ENCODE results near the gene DLK1.

DLK1 gene

DNA sequence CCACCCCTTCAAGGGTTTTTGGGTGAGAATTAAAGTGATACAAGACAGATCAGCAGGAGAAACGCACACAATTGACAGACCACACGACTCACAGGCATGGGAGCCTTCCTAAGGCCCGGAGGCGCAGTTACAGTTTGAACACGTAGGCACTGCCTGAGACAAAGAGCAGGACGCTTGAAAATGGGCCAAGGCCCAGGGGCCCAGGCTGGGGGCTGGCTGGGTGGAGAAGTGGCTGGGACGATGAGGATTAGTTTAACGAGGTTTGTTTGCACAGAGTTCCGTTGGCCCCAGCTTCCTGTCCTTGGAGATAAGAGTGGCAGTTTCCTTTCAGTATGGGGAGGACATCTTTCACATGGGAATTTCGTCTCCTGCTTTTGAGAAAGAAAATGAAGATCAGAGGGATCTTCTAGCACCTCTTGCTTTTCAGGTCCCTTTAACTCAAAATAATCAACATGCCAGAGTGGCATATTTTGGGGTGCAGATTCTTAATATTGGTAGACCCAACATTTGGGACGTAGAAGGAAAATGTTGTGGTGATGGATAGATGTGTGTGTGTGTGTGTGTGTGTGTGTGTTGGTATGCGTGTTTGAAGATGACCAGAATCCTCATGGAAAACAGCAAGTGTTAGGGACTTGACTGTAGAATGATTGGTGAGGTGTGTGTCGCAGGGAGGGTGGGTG, 44.6 kb downstream of the DLK1 start:
- H3K4me3 ChIP-seq (ENCODE audit: low read length): no peak overlapping the region
- no peak overlapping the region for H3K9ac ChIP-seq (ENCODE audit: low read depth, low read length)
- no peak overlapping the region for H3K27ac ChIP-seq (ENCODE audit: low read depth, low read length)
- no peaks in the 10 kb centered on the region for H3K27me3 ChIP-seq (ENCODE audit: insufficient read depth, low read length)
- H3K36me3 ChIP-seq (ENCODE audit: insufficient read depth, low read length): no peaks in the 10 kb centered on the region
- WGBS: 85% methylated on average over 13 of the region's 13 CpGs
- 0 out of 2 replicates have a peak, but pooled peaks cover 5% of the 10 kb centered on the region for H3K9me3 ChIP-seq (ENCODE audit: insufficient read depth, low read depth, low read length)
- H3K4me1 ChIP-seq (ENCODE audit: insufficient read depth, low read length): no peaks in the 10 kb centered on the region

DNA sequence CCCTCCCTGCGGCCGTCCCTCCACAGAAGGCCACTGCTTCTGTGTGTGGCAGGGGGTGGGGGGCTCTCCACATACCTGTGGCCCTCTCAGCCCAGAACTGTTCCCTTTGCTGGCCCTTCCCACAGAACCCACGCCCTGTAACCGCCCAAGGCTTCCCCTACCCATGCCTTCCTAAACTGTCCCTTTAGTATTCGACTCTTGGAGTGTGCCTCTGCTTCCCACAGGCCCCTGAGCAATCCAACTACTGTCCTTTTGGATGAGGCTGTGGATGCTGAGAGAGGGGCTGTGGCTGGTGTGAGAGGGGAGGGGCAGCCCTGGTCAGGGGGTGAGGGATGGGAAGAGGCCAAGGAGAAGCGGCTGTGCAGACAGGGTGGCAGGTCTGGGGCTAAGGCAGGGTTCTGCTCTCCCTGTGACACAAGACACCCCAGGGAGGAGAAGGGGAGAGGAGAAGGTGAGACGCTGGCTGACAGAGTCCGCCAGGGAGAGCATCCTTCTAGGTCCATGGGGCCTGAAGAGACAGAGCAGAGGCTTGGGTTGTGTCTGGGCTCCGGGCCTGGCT, 46.0 kb downstream of the DLK1 start:
- WGBS: 87% methylated on average over 9 of the region's 9 CpGs
- no peak overlapping the region for H3K9ac ChIP-seq (ENCODE audit: low read depth, low read length)

GRCh38 chr14:100773331-100774163, 46.9 kb downstream of the DLK1 start:
- H3K4me1 ChIP-seq (ENCODE audit: insufficient read depth, low read length): no peaks in the 10 kb centered on the region
- no peaks in the 10 kb centered on the region for H3K36me3 ChIP-seq (ENCODE audit: insufficient read depth, low read length)
- WGBS: 93% methylated on average over 16 of the region's 16 CpGs
- no peak overlapping the region for H3K9ac ChIP-seq (ENCODE audit: low read depth, low read length)
- no peak overlapping the region for H3K27ac ChIP-seq (ENCODE audit: low read depth, low read length)
- no peaks in the 10 kb centered on the region for H3K27me3 ChIP-seq (ENCODE audit: insufficient read depth, low read length)
- H3K9me3 ChIP-seq (ENCODE audit: insufficient read depth, low read depth, low read length): 0 out of 2 replicates have a peak, but pooled peaks cover 5% of the 10 kb centered on the region
- no peak overlapping the region for H3K4me3 ChIP-seq (ENCODE audit: low read length)

More for the DNA sequence above, 46.0 kb downstream of the DLK1 start:
- no peaks in the 10 kb centered on the region for H3K27me3 ChIP-seq (ENCODE audit: insufficient read depth, low read length)
- no peaks in the 10 kb centered on the region for H3K4me1 ChIP-seq (ENCODE audit: insufficient read depth, low read length)
- H3K36me3 ChIP-seq (ENCODE audit: insufficient read depth, low read length): no peaks in the 10 kb centered on the region
- H3K27ac ChIP-seq (ENCODE audit: low read depth, low read length): no peak overlapping the region
- H3K9me3 ChIP-seq (ENCODE audit: insufficient read depth, low read depth, low read length): 0 out of 2 replicates have a peak, but pooled peaks cover 5% of the 10 kb centered on the region
- no peak overlapping the region for H3K4me3 ChIP-seq (ENCODE audit: low read length)

DNA sequence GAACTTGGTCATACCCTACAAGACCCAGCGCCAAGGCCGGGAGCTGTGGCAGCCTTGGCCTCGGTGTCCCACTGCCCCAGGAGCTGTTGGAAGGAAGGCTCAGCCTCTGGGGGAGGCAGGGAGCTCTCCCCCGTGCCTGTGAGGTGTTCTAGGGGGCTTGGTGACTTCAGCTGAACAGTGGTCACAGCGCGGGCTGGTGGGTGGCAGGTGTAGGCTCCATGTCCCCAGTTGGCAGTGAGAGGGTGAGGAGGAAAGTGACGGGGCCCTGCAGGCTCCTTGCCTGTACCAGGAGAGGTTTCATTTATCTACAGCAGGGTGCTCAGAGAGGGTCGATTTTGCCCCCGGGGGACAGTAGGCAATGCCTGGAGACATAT, 47.5 kb downstream of the DLK1 start:
- H3K27me3 ChIP-seq (ENCODE audit: insufficient read depth, low read length): no peaks in the 10 kb centered on the region
- no peak overlapping the region for H3K27ac ChIP-seq (ENCODE audit: low read depth, low read length)
- H3K4me1 ChIP-seq (ENCODE audit: insufficient read depth, low read length): no peaks in the 10 kb centered on the region
- no peak overlapping the region for H3K9ac ChIP-seq (ENCODE audit: low read depth, low read length)
- H3K9me3 ChIP-seq (ENCODE audit: insufficient read depth, low read depth, low read length): 0 out of 2 replicates have a peak, but pooled peaks cover 5% of the 10 kb centered on the region
- 93% methylated on average over 8 of the region's 9 CpGs for WGBS
- no peaks in the 10 kb centered on the region for H3K36me3 ChIP-seq (ENCODE audit: insufficient read depth, low read length)
- no peak overlapping the region for H3K4me3 ChIP-seq (ENCODE audit: low read length)

DNA sequence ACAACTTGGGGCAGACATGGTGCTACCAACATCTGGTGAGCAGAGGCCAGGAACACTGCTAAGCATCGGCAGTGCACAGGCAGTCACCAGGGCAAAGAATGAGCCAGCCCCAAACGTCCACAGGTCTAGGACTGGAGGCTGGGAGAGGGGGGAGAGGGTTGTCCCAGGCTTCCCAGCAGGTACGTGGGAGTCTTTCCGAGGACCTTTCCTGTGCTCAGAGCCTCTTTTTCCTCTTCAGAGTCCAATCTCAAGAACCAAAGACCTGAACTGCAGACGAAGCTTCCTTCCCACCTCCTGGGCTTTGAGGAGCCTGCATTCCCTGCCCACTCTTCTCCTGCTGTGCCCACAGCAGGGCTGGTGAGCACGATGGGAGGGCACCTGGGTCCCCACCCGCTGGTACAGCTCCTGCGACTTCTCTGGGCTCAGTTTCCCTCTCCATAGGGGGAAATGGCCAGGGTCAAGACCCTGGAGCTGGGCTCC, 48.7 kb downstream of the DLK1 start:
- Histone ChIP-seq H3K36me3 (ENCODE audit: insufficient read depth, low read length) (no peaks in the 10 kb centered on the region), H3K27ac (ENCODE audit: low read depth, low read length) (no peak overlapping the region), H3K27me3 (ENCODE audit: insufficient read depth, low read length) (no peaks in the 10 kb centered on the region), H3K9me3 (ENCODE audit: insufficient read depth, low read depth, low read length) (0 out of 2 replicates have a peak, but pooled peaks cover 5% of the 10 kb centered on the region), H3K4me1 (ENCODE audit: insufficient read depth, low read length) (no peaks in the 10 kb centered on the region), H3K9ac (ENCODE audit: low read depth, low read length) (no peak overlapping the region), H3K4me3 (ENCODE audit: low read length) (no peak overlapping the region)
- WGBS: 85% methylated on average over 8 of the region's 8 CpGs

DNA sequence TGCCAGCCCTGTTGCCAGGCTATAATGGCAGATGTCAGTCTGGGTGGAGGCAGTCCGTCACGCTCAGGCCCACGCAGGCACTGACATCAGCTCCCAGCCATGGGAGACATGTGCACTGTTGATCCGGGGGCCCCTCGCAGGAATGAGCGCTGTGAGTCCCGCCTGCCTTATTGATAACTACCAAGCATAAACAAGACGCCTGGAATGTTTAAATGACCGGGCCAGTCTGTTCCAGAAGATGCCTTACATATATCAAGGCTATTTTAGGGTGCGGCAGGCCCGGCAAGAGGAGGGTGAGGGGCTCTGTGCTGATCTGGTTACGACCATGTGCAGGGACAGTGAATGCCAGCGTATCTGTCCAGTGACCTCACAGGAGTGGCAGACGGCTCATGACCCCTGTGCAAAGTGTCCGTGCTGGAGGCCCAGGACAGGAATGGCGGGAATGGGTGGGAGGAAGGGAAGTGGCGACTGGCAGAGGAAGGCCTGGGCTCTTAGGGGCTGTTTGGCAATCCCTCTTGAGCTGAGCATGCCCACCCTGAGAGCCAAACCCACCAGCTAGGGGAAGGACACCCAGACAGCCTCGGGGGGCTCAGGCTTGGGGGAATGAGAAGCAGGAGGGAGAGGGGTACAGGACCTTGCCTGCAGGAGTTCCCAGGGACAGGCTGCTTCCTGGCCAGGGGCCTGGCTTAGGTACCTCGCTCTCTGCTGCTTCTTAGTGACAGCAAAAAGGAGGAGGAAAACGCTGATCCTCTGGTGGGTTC, 49.3 kb downstream of the DLK1 start:
- no peak overlapping the region for H3K27ac ChIP-seq (ENCODE audit: low read depth, low read length)

GRCh38 chr14:100776681-100777365, 50.1 kb downstream of the DLK1 start:
- no peaks in the 10 kb centered on the region for H3K27me3 ChIP-seq (ENCODE audit: insufficient read depth, low read length)
- no peaks in the 10 kb centered on the region for H3K36me3 ChIP-seq (ENCODE audit: insufficient read depth, low read length)
- WGBS: 92% methylated on average over 14 of the region's 14 CpGs
- H3K27ac ChIP-seq (ENCODE audit: low read depth, low read length): no peak overlapping the region
- no peak overlapping the region for H3K9ac ChIP-seq (ENCODE audit: low read depth, low read length)
- no peaks in the 10 kb centered on the region for H3K9me3 ChIP-seq (ENCODE audit: insufficient read depth, low read depth, low read length)
- H3K4me3 ChIP-seq (ENCODE audit: low read length): no peak overlapping the region
- no peaks in the 10 kb centered on the region for H3K4me1 ChIP-seq (ENCODE audit: insufficient read depth, low read length)

More for the DNA sequence above, 49.3 kb downstream of the DLK1 start:
- no peaks in the 10 kb centered on the region for H3K4me1 ChIP-seq (ENCODE audit: insufficient read depth, low read length)
- WGBS: 93% methylated on average over 20 of the region's 20 CpGs
- no peaks in the 10 kb centered on the region for H3K36me3 ChIP-seq (ENCODE audit: insufficient read depth, low read length)
- H3K4me3 ChIP-seq (ENCODE audit: low read length): no peak overlapping the region
- H3K27me3 ChIP-seq (ENCODE audit: insufficient read depth, low read length): no peaks in the 10 kb centered on the region
- H3K9ac ChIP-seq (ENCODE audit: low read depth, low read length): no peak overlapping the region
- H3K9me3 ChIP-seq (ENCODE audit: insufficient read depth, low read depth, low read length): 0 out of 2 replicates have a peak, but pooled peaks cover 5% of the 10 kb centered on the region

DNA sequence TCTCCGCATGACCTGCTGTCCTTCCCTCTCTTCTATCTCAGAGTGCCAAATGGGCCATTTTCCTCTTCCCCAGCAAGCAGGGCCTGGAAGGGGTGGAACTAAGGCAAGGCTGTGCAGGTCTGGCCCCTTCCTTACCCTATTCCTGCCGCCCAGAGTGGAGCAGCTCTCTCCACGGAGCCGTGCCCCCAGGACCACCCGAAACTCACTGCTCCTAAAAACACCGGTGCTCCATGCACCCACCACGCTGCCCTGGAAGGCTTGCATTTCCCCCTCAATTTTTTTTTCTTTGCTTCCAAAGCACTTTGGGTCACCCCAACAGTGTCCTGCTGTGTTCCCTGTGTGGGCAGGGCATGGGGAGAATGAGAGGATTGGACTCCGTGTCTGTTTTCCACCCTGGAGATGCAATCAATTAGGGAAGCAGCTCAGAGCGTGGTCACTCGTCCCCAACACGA, 50.7 kb downstream of the DLK1 start:
- Histone ChIP-seq H3K27me3 (ENCODE audit: insufficient read depth, low read length) (no peaks in the 10 kb centered on the region), H3K36me3 (ENCODE audit: insufficient read depth, low read length) (no peaks in the 10 kb centered on the region), H3K9ac (ENCODE audit: low read depth, low read length) (no peak overlapping the region), H3K4me3 (ENCODE audit: low read length) (no peak overlapping the region), H3K27ac (ENCODE audit: low read depth, low read length) (no peak overlapping the region), H3K9me3 (ENCODE audit: insufficient read depth, low read depth, low read length) (no peaks in the 10 kb centered on the region), H3K4me1 (ENCODE audit: insufficient read depth, low read length) (no peaks in the 10 kb centered on the region)
- WGBS: 95% methylated on average over 11 of the region's 11 CpGs

DNA sequence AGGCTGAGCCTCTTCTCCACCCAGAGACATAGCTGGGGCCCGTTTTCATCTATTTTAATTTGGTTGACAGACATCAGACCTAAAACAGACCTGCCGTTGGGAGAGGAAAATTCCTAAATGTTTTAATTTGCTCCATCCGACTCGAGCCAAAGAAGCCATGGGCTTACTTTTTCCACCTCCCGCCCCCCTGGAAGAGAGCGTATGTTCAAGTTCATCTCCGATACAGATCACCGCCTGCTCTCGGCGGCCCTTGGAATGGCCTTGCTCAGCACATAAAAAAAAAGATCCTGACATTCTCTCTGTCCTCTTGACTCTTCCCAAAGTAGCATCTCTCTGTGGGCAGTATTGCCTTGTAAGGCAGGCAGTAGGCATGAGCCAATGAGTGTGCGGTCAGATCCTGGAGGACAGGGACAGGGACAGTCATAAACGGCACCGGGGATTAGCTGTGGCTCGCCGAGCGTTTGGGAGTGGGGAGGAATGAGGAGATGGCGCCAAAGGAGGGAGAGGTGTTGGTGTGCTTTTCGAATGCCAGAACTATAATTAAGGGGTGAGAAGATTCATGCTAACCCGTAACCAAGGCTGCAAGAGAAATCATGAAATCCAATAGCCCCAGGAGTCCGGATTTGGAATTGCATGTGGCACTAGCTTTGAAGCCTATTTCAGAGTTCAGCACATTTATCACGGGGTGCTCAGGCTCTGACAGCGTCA, 51.3 kb downstream of the DLK1 start:
- Histone ChIP-seq H3K4me1 (ENCODE audit: insufficient read depth, low read length) (no peaks in the 10 kb centered on the region), H3K9ac (ENCODE audit: low read depth, low read length) (no peak overlapping the region), H3K9me3 (ENCODE audit: insufficient read depth, low read depth, low read length) (no peaks in the 10 kb centered on the region), H3K4me3 (ENCODE audit: low read length) (no peak overlapping the region), H3K27me3 (ENCODE audit: insufficient read depth, low read length) (no peaks in the 10 kb centered on the region), H3K36me3 (ENCODE audit: insufficient read depth, low read length) (no peaks in the 10 kb centered on the region), H3K27ac (ENCODE audit: low read depth, low read length) (no peak overlapping the region)
- 92% methylated on average over 22 of the region's 22 CpGs for WGBS

DNA sequence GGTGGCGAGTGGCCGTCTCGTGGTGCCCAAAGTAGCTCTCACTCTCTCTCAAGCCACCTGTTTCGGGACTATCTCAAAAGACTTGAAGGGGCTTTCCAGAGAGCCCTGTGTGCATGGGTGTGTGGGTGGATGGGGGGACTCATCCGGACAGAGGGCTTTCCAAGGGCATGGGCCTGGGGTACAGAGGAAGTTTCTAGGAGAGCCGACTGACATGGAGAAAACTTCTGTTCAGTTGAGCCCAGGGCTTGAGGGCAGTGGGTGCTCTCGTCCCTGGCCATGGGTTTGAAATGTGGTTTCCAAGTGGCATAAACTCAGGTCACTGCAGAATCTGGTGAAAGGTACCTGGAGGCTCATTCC, 51.8 kb downstream of the DLK1 start:
- Histone ChIP-seq H3K9me3 (ENCODE audit: insufficient read depth, low read depth, low read length) (no peaks in the 10 kb centered on the region), H3K4me3 (ENCODE audit: low read length) (no peak overlapping the region), H3K27me3 (ENCODE audit: insufficient read depth, low read length) (no peaks in the 10 kb centered on the region), H3K27ac (ENCODE audit: low read depth, low read length) (no peak overlapping the region), H3K36me3 (ENCODE audit: insufficient read depth, low read length) (no peaks in the 10 kb centered on the region), H3K4me1 (ENCODE audit: insufficient read depth, low read length) (no peaks in the 10 kb centered on the region), H3K9ac (ENCODE audit: low read depth, low read length) (no peak overlapping the region)
- whole genome bisulfite sequencing: 94% methylated on average over 7 of the region's 7 CpGs

Data from HUES64 (cell line).